NCI-H2227 (cell line): ENCODE measurements around the gene TFDP1.

Experiments used
- DNase-seq: peaks from one replicate; lab custom pipeline; 2025; ENCODE audit not compliant: unreplicated experiment; lab: John Stamatoyannopoulos, UW

TFDP1 gene, protein sequence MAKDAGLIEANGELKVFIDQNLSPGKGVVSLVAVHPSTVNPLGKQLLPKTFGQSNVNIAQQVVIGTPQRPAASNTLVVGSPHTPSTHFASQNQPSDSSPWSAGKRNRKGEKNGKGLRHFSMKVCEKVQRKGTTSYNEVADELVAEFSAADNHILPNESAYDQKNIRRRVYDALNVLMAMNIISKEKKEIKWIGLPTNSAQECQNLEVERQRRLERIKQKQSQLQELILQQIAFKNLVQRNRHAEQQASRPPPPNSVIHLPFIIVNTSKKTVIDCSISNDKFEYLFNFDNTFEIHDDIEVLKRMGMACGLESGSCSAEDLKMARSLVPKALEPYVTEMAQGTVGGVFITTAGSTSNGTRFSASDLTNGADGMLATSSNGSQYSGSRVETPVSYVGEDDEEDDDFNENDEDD

DNA sequence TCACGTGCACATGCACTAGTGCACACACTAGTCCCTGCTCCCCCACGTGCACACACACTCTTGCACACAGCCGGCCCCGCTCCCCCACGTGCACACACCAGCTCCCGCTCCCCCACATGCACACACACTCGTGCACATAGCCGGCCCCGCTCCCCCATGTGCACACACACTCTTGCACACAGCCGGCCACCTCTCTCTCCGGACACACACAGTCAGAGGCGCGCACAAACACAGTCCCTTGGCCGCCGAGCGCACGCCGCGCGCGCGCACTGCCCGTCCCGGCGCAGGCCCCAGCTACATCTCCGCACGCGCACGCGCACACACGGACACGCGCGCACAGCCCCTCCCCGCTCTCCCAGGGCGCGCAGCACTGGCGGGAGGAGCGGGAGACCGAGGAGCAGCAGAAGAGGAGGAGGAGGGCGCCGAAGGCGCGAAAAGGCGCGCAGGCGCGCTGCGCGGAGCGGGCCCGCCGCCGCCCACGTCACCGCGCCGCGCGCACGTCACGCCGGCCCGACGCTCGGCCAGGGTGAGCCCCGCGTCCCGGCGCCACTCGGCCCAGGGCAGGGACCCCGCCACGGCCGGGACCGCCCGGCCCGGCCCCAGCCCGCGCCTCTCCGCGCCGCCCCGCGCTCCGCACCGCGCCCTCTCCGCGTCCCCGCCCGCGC is at the start of gene TFDP1:
TFDP1 (plus strand) TSS at position 549 of the 665 bp plus-strand sequence. CDS start 1,085 bp downstream, outside the sequence.
- DNase-seq, result peak; percentile 94

DNA sequence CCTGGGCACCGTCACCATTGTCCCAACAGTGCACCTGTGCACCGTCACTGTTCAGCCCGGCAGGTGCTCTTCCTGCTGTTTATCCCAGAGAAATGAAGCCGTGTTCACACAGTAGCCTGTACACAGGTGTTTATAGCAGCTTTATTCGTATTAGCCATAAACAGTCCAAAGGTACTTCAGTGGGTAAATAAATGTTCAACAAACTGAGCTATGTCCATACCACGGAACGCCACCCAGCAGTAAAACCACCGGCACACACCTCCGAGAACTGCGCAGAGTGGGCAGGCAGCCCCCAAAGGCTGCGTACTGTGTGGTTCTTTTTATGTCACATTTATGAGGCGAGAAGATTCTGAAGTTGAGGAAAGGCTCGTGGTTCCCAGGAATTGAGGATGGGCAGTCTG is 49.2 kb upstream of the TFDP1 start:
- DNase-seq, result no peak

DNA sequence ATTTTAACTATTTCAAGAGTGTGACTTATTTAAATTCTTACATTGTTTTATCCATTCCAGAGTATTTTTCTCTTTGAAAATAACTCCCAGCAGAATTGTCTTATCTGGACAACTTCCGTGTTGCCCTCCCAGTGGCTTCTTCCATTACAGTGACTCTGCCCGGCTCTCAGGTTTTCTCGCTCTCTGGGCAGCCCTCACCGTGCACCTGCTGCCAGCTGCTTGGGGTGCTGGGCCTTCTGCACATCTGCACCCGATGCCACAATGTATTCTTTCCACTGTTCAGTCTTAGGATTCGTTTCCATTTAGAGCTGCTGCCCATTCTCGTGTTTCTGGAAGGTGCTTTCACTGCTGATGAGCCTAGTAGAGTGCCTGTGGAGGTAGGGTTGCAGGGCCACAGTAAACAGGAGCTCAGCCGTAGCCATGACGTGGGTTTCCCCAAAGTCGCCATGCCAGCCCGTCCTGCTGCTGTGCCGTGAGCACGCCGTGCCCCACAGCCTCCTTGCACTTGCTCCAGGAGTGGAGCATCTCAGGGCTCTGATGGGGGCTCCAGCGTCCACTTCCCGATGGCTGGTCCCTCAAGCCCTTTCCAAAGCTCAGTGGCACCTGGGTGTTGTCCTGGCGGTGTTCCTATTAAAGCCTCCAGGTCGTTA is 48.0 kb upstream of the TFDP1 start:
- DNase-seq, result no peak

DNA sequence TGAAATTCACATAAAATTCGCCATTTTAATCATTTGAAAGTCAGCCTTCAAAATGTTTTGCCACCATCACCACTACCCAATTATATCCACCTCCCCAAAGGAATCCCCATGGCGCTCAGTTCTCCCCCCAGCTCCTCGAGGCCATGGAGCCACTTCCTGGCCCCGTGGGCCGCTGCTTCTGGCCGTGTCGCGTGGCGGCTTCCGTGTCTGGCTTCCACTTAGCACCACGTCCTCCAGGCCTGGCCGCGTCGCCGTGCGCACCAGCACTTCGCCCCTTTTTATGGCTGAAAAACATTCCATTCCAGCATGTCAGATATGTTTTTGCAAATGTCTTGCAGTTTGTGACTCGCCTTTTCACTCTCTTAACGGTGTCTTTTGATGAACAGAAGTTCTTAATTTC is 47.3 kb upstream of the TFDP1 start:
- no peak for DNase-seq

DNA sequence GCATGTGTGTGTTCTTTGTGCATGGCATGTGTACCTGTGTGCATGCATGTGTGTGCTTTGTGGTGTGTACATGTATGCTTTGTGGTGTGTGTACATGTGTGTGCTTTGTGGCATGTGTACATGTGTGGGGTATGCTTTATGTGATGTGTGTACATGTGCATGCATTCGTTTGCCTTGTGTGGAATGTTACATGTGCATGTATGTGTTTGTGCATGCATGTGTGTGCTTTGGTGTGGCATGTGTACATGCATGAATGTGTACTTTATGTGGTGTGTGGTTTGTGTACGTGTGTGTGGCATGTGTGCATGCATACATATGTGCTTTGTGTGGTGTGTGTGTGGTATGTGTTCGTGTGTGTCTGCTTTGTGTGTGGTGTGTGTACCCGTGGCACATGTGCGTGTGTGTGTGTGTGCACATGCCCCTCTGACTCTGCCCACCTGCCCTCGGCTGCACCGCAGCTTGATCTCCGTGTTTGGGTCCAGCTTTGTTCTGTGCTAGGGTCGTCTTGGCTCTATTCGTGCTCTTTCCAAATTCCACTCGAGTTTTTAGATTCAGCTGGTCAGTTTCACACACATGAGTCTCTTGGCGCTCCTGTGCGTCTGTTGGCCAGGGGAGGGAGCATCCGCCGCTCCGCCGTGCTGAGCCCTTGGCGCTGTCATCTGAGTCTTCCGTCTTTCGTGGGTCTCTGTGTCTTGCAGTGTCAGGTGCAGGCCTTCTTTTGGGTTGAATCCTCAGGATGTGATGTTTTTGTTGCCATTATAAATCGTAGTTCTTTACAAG is 46.5 kb upstream of the TFDP1 start:
- DNase-seq, result no peak

DNA sequence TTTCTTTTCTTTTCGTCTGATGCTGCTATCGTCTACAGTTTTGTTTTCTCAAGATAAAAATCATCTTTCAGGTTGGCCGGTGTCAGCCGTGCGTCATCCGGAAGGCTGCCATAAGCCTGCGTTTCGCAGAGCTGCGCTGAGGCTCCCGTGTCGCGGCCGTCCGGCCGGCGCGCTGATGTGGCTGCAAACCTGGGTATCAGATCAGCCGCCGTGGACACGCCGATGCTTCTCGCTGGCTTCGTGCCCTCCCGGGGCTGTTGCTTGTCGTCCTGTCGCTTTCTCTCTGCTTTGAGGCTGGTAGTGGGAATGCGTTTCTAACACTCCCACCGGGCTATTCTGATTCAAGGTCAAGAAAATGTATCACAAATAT is 45.9 kb upstream of the TFDP1 start:
- DNase-seq, result no peak

DNA sequence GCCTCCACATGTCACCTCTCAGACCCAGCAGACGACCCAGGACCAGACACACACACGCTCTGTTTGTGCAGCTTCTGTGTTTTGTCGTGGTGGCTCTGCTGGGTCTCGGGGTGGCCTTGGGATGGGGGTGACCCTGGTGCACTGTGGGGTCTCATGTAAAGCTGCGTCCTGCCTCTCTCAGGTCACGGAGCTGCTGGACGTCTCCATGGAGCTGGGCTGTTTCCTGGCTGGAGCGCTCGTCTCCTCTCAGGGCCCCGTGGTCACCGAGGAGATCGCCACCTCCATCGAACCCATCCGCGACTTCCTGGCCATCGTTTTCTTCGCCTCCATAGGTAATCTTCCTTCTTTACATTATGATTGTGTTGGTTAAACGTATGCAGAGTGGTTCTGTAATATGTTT is 45.4 kb upstream of the TFDP1 start:
- no peak for DNase-seq

DNA sequence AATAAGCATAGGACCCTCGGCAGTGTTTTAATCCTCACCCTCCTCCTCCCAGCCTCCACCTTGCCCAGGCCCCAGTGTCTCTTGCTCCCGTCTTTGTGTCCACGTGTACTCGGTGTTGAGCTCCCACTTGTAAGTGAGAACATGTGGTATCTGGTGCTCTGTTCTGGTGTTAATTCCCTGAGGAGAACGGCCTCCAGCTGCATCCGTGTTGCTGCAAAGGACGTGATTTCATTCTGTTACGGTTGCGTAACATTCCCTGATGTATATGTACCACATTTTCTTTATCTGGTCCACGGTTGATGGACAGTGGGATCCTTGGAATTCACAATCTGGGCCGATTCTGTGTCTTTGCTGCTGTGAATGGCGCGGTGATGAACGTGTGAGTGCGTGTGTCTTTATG is 44.7 kb upstream of the TFDP1 start:
- DNase-seq, result no peak

DNA sequence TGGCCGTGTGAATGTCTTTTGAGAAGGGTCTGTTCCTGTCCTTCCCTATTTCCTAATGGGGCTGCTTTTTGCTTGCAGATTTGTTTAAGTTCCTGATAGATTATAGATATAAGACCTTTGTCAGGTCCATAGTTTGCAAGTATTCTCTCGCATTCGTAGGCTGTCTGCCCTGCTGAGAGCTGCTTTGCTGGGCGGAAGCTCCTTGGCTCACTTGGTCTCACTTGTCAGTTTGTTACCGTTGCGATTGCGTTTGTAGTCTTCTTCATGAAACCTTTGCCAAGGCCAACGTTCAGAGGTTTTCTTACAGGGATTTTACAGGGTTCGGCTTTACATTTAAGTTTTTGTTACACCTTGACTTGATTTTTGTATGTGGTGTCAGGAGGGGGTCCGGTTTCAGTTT is 44.0 kb upstream of the TFDP1 start:
- no peak for DNase-seq

DNA sequence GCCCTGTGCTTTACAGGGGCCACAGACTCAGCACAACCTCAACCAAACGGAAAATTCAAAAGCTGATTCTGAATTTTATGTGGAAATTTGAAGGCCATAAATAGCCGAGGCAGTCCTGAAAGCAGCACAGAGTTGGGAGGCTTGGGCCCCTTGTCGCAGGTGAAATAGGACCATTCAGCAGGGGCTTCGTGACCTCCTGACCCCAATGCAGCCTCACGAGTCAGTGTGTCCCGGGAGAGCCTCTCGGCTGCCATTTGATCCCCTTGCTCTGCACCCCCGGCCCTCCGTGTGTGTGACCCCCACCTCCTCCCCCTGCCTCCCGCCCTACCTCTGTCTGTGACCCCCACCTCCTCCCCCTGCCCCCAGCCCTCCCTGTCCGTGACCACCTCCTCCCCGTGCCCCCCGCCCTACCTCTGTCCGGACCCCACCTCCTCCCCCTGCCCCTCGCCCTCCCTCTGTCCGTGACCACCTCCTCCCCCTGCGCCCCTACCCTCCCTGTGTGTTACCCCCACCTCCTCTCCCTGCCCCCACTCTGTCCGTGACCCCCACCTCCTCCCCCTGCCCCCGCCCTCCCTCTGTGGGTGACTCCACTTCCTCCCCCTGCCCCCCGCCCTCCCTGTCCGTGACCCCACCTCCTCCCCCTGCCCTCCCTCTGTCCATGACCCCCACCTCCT is 41.7 kb upstream of the TFDP1 start:
- no peak for DNase-seq

DNA sequence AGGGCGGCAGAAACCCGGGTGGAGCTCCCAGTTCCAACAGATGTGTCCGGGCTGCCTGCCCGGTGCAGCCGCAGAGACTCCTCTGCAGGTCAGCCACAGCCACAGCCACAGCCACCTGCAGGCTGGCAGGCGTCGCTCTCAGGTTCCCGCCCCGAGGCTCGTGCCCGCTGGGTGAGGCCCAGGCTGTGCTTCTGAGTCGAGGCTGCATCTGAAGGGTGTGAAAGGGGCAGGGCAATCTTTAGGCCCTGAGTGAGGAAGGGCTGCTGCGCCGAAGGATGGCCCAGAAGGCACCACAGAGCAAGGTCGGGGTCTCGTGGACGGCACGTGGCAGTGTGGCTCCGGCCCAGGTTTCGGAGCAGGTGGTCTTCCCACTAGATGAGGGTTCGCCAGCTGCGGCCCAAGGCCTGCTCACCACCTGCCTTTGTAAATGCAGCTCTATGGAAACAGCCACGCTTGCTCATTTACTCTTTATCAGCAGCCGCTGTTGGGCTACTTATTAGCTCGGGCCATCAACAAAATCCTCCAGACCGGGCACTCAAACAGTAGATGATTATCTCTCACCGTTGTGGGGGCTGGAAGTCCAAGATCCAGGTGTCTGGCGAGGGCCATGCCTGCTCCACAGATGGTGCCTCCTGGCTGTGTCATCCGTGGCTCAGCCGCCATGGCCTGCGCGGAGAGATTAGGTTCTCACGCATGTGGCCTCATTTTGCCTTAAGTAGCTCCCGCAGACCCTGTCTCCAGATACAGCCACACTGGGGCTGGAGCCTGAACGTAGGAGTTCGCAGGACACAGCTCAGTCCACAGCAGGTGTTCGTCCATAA is 40.3 kb upstream of the TFDP1 start:
- DNase-seq, result no peak

DNA sequence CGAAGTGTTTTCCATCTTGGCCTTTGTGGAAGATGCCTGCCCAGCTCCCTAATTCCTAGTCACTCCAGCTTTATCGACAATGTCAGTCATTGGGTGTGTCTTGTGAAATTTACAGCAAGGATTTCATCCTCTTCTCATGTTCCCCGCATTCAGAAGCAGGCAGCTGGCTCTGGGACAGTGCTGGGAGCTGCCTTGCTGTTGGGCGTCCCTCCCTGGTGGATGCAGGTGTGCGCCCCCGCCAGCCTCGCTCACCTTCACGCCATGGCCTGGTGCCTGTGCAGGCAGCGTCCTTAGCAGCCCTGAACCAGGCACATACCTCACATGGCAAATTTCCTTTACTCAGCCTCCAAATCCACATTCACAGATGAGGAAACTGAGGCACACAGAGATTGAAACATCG is 39.7 kb upstream of the TFDP1 start:
- no peak for DNase-seq

DNA sequence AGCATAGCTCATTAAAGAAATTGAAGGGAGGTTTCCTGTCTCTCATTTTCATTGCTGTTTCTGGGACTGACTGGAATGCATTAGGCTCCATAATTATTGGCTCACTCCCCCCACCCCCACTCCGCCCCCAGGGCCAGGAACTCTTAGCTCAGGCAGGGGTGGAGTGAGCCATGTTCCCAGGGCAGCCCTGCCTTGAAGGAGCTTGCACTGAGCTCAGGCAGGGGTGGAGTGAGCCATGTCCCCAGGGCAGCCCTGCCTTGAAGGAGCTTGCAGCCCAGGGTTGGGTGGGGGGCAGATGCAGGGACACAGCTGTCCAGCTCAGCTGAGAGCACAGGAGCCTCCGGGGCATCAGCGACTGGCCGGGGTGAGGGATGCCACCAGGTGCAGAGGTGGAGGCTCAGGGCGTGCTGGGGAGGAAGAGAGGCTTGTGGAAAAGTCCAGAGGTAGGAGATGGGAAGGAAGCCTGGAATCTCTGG is 39.1 kb upstream of the TFDP1 start:
- DNase-seq, result peak; percentile 22

DNA sequence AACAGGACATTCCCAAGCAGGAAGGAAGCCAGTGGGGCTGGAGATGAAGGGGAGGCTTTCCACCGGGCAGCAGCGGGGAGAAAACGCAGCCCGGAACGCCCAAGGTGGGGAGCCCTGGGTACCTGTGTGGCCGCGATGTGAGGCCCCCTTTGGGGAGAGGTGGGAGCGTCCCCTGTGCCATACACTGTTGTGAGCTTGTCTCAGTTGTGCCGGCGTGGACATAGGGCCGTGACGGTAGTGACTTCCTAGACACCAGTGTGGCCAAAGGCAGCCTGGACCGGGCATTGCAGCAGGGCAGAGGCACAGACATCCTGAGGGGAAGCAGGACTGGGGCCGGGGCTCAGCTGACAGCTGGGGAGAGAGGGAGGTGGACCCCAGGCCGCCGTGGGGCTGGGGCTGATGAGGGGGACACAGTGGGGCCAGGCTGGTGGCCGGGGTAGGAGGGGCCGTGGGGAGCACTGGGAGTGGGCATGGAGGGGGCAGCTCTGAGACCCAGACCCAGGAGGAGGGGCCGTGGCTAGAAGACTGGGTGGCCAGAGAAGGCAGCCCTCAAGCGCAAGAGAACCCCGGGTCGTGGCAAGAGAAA is 38.5 kb upstream of the TFDP1 start:
- DNase-seq, result no peak

DNA sequence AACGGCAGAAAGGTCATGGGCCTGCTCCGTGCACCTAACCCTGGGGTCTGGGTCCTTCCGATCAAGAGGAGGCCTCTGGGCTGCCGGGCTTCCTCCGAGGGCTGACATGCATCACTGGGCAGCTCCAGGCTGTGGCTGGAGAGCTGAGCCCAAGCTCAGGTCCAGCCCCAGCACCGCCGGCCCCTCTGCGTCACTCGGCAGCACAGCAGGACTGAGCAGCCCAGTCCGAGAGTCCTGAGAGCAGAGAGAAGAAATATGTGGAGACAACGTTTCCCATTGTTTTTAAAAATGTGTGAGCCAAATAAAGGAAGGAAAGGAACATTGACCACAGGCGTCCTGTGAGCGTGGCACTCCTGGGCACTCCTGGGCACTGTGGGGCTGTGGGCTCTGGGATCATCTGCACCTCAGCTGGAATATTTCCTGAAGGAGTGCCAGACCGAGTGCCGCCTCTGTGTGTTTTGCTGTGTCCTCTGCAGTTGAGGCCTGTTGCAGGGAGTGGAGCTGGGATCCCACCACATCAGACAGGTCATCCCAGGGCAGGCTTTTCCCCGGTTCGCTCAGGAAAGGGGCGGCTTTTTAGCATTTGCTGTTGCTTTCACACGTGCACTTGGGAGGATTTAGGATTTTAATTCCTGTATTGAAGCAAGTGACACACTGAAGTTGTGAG is 37.8 kb upstream of the TFDP1 start:
- no peak for DNase-seq

DNA sequence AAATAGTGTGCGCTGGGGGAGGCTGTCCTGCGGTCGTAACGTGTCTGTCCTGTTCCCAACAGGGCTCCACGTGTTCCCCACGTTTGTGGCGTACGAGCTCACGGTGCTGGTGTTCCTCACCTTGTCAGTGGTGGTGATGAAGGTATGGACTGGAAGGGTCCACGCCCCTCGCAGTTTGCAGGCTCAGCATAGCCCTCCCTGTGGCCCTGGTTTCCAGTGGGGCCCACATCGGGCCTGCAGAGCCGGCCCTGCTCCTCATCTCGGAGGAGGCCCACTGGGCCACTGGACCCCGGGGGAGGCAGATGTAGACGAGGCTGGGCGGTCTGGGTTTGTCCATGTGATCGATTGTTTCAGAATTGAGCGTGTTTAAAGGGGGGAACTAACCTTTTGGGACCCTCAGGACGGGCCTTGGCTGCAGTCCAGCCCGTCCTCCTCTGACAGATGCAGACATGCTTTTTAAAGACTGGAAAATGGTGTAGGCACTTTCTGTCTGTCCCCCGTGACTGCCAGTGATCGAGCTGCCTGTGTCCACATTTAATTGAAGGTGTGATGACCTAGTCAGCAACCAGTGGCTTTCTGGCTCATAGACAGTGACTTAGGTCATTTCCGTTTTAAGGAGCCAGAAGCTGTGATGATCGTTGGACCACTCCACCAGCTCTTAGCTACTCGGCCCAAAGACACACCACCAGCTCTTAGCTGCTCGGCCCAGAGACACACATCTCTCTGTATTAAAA is 37.1 kb upstream of the TFDP1 start:
- no peak for DNase-seq

DNA sequence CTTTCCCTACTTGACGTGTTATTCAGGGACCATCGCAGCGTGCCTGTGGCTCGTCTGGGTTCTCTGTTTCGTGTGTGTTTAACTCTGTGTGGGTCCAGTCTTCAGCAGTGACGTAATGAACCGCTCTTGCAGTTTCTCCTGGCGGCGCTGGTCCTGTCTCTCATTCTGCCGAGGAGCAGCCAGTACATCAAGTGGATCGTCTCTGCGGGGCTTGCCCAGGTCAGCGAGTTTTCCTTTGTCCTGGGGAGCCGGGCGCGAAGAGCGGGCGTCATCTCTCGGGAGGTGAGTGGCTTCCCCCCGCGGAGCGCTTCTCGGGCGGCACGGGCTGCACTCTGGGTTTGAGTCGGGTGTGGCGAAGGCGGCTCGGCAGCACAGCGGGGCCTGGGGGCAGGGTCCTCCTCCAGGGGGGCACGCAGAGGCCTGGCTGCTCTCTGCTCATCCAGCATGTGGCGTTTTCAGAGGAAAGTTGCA is 36.3 kb upstream of the TFDP1 start:
- DNase-seq, result peak; percentile 54
